Mucosa of rectum (tissue), 2 donors: Measurements from ENCODE around the gene NAAA.
A peak's percentile ranks its signal among the peaks of the same experiment; 100 is the strongest.
"Not testable (repeated sequence)": the region's sequence is repeated elsewhere in the genome, so short reads cannot be mapped to it uniquely, and the experiment has no call there.

Experiments used
- H3K27ac ChIP-seq, 2 donors: one replicate each; pipeline ENCODE4 v1.7.0; 2013; ENCODE audit warnings: inconsistent platforms in 2 of 2, low read depth in 2 of 2, low read length in 2 of 2
- H3K27me3 ChIP-seq, 2 donors: one replicate each; pipeline ENCODE4 v1.7.0; 2013; ENCODE audit warnings: low read length in 2 of 2; ENCODE audit not compliant: control insufficient read depth in 2 of 2, insufficient read depth in 2 of 2
- H3K36me3 ChIP-seq, 2 donors: one replicate each; pipeline ENCODE4 v1.7.0; 2013; ENCODE audit warnings: low read length in 2 of 2; ENCODE audit not compliant: control insufficient read depth in 2 of 2, insufficient read depth in 2 of 2
- H3K4me1 ChIP-seq, 2 donors: one replicate each; pipeline ENCODE4 v1.7.0; 2013; ENCODE audit warnings: low read length in 2 of 2, mild to moderate bottlenecking in 1 of 2; ENCODE audit not compliant: control insufficient read depth in 2 of 2, insufficient read depth in 2 of 2
- H3K4me3 ChIP-seq, 2 donors: one replicate each; pipeline ENCODE4 v1.7.0; 2013; ENCODE audit warnings: low read length in 2 of 2
- H3K9ac ChIP-seq, 2 donors: one replicate each; pipeline ENCODE4 v1.7.0; 2013; ENCODE audit warnings: low read length in 2 of 2, low read depth in 1 of 2, mild to moderate bottlenecking in 1 of 2
- H3K9me3 ChIP-seq, 2 donors: one replicate each; pipeline ENCODE4 v1.7.0; 2013; ENCODE audit warnings: low read length in 2 of 2; ENCODE audit not compliant: control insufficient read depth in 2 of 2
- donor health status: healthy.
- donor health status: Normal muscosa, but diverticular disease.

NAAA gene

GRCh38 chr4:75940692-75941253, at the start of gene NAAA:
Gene NAAA, minus strand, starts transcription at chr4:75941013. Its CDS starts 64 bp downstream, at chr4:75940949.
- Histone ChIP-seq H3K36me3 (peaks cover 12 to 15% of the 10 kb centered on the region in 2 donors), H3K4me1 (peaks cover 4 to 5% of the 10 kb centered on the region in 2 donors), H3K27ac (peak within 1 kb of the TSS; percentile 86 to 90), H3K9me3 (no peaks in the 10 kb centered on the region), H3K9ac (peak within 1 kb of the TSS; percentile 80 to 83), H3K27me3 (no peaks in the 10 kb centered on the region), H3K4me3 (peak within 1 kb of the TSS; percentile 92 to 93)

- H3K4me1 ChIP-seq, result peaks cover 5 to 12% of the 10 kb centered on the region in 2 donors
- peak overlapping the region; percentile 69 to 80 for H3K9ac ChIP-seq
- no peaks in the 10 kb centered on the region for H3K9me3 ChIP-seq
- H3K36me3 ChIP-seq, result no peaks in the 10 kb centered on the region
- H3K27ac ChIP-seq, result peak overlapping the region in 1 of 2 donors; percentile 26
- no peaks in the 10 kb centered on the region for H3K27me3 ChIP-seq
- H3K4me3 ChIP-seq, result peak overlapping the region; percentile 91 to 95
Observed at GRCh38 chr4:75989846-75990528, 49.2 kb upstream of the NAAA start.

GRCh38 chr4:75985116-75985515, 44.3 kb upstream of the NAAA start:
- Histone ChIP-seq H3K9ac (no peak overlapping the region), H3K4me1 (peaks cover 5 to 10% of the 10 kb centered on the region in 2 donors), H3K27me3 (no peaks in the 10 kb centered on the region), H3K4me3 (no peak overlapping the region), H3K36me3 (peaks cover 9 to 15% of the 10 kb centered on the region in 2 donors), H3K27ac (no peak overlapping the region), H3K9me3 (no peaks in the 10 kb centered on the region)

DNA sequence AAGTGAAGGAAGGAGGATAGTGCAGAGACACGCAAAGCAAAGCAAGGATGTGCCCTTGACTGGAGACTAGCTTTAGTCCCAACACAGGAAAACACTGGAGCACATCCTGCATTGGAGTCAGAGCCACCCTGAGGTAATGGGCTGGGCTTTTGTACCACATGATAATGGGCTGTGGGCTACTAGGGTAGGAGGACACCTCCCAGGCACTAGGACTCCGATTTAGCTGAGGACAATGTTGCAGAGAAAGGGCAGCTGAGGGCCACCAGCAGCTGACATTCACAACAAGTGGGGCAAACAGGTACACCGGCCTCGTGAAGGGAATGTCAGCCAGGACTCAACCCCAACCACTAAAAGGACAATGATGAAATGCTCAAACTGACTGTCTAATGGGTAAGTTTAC, 39.8 kb upstream of the NAAA start:
- Histone ChIP-seq H3K4me1 (no peaks in the 10 kb centered on the region), H3K36me3 (peaks cover 41 to 43% of the 10 kb centered on the region in 2 donors), H3K9ac (no peak overlapping the region), H3K4me3 (no peak overlapping the region), H3K9me3 (no peaks in the 10 kb centered on the region), H3K27me3 (no peaks in the 10 kb centered on the region), H3K27ac (no peak overlapping the region)

GRCh38 chr4:75976177-75976576, 35.4 kb upstream of the NAAA start:
- Histone ChIP-seq H3K27ac (no peak overlapping the region), H3K4me3 (no peak overlapping the region), H3K4me1 (no peaks in the 10 kb centered on the region), H3K36me3 (peaks cover 56 to 69% of the 10 kb centered on the region in 2 donors), H3K9ac (no peak overlapping the region), H3K27me3 (no peaks in the 10 kb centered on the region), H3K9me3 (no peaks in the 10 kb centered on the region)

DNA sequence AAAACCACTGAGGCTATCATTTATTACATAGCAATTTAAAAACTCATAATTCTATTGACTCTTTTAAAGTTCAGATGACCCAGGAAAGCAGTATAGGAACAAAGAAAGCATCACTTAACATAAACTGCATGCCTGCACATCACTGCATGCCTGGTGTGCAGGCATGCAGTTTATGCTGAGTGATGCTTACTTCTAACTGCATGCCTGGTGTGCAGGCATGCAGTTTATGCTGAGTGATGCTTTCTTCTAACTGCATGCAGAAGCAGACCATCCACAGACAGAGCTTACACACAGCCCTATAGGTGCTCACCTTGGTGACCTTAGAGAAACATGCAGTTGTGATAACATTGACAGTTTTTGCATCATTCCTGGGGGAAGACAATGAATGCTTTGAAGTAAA, 33.0 kb upstream of the NAAA start:
- Histone ChIP-seq H3K27me3 (no peaks in the 10 kb centered on the region), H3K27ac (no peak overlapping the region), H3K9ac (no peak overlapping the region), H3K4me3 (no peak overlapping the region), H3K36me3 (peaks cover 62 to 79% of the 10 kb centered on the region in 2 donors), H3K9me3 (no peaks in the 10 kb centered on the region), H3K4me1 (no peaks in the 10 kb centered on the region)

DNA sequence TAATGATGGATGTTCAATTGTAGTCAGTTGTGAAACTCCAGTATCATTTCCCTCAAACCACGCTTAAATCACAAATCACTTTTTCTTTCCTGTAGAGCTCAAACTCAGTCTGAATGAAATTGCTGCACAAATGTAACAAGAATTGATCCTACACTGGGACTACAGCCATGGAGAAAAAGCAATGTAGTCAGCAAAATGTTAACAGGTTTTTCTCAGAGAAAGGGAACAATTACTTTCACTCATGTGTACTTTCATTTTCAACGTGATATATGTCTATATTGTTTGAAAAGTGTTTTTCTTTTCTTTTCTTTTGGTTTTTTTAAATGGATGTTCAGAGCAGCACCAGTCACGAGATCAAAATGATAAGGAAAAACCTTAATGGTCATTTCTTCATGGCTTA, 27.3 kb upstream of the NAAA start:
- Histone ChIP-seq H3K4me3 (no peak overlapping the region), H3K4me1 (no peaks in the 10 kb centered on the region), H3K27ac (no peak overlapping the region), H3K27me3 (no peaks in the 10 kb centered on the region), H3K36me3 (peaks cover 71 to 89% of the 10 kb centered on the region in 2 donors), H3K9ac (no peak overlapping the region), H3K9me3 (no peaks in the 10 kb centered on the region)

DNA sequence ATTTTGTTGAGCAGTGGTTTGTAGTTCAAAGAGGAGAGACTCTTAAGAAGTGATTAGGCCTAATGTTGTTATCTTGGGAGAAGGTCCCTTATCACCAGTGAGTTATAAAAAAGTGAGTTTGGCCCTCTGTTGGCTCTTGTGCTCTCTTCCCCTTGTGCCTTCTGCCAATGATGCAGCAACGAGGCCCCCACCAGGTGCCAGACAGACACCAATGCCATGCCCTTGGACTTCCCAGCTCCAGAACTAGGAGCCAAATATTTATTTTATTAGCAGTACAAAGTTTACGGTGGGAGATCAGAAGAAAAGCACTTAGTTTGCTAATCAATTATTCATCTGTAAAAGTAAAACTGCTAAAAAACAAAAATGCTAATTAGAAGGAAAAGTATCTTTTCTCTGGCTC, 22.7 kb upstream of the NAAA start:
- H3K9ac ChIP-seq, result no peak overlapping the region
- no peaks in the 10 kb centered on the region for H3K9me3 ChIP-seq
- H3K27me3 ChIP-seq, result no peaks in the 10 kb centered on the region
- H3K4me1 ChIP-seq, result no peaks in the 10 kb centered on the region
- H3K36me3 ChIP-seq, result peaks cover 67 to 72% of the 10 kb centered on the region in 2 donors
- no peak overlapping the region for H3K4me3 ChIP-seq
- H3K27ac ChIP-seq, result no peak overlapping the region

- not testable (repeated sequence) for H3K27ac ChIP-seq, H3K4me3 ChIP-seq, H3K9me3 ChIP-seq, H3K4me1 ChIP-seq, H3K9ac ChIP-seq, H3K27me3 ChIP-seq
- peaks cover 68 to 72% of the 10 kb centered on the region in 2 donors for H3K36me3 ChIP-seq
Observed at GRCh38 chr4:75962072-75962471, 21.3 kb upstream of the NAAA start.

GRCh38 chr4:75958546-75958945, 17.7 kb upstream of the NAAA start:
- H3K36me3 ChIP-seq, result peaks cover 58 to 63% of the 10 kb centered on the region in 2 donors
- H3K9ac ChIP-seq, H3K4me1 ChIP-seq, H3K27ac ChIP-seq, H3K27me3 ChIP-seq, H3K9me3 ChIP-seq, H3K4me3 ChIP-seq: not testable (repeated sequence)
